ENCODE results near the gene FNDC1. TPM values are rescaled to one million over a fixed set of nuclear protein-coding genes. Genes with fewer than 3 reads are reported as not detected.

The FNDC1 gene
- total and polyA plus RNA-seq, 2 donors (not counting 1 experiment from before 2014, with no cell fraction given) = under 0.01 to 0.03 TPM

DNA sequence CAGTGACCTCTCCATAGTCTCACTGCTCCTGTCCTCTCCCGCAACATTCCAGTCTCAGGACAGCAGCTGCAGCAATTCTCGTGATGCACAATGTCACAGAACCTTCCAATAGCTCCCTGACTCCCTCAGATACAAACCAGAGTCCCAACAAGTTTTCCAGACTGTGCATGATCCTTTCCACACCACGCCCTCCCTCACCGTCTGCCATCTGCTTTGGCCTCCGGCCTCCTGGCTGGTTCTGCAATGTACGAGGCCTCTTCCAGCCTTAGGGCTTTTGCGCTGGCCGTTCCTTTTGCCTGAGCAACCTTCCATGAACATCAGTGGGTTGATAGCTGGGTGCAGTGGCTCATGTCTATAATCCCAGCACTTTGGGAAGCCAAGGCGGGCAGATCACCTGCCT lies 9.6 kb downstream of the FNDC1 start:
- Histone ChIP-seq H3K4me1 (ENCODE audit: control insufficient read depth, extremely low read depth, insufficient read depth, low read length) (no peaks in the 10 kb centered on the region), H3K9ac (ENCODE audit: insufficient read depth, low read length) (no peak overlapping the region), H4K20me1 (ENCODE audit: control insufficient read depth, extremely low read depth, insufficient read depth, low read length) (no peaks in the 10 kb centered on the region), H3K4me2 (ENCODE audit: extremely low read depth, insufficient read depth, low read length) (no peak overlapping the region), H3K9me3 (ENCODE audit: control insufficient read depth, insufficient read depth, low read depth, low read length) (no peaks in the 10 kb centered on the region), H3K4me3 (replicated peaks in 1 of 4; ENCODE audit: control extremely low read depth in 1 of 4, insufficient read depth in 1 of 4, low read depth in 3 of 4, low read length in 4 of 4) (no peak overlapping the region), H2AFZ (ENCODE audit: low read length) (no peak overlapping the region), H3K27ac (ENCODE audit: insufficient read depth, low read length) (no peak overlapping the region), H3K27me3 (ENCODE audit: control insufficient read depth, insufficient read depth, low read length) (no peaks in the 10 kb centered on the region), H3K36me3 (ENCODE audit: control insufficient read depth, insufficient read depth, low read length) (no peaks in the 10 kb centered on the region), H3K79me2 (ENCODE audit: control insufficient read depth, insufficient read depth, low read length) (no peaks in the 10 kb centered on the region)
- no peak for DNase-seq (ENCODE audit: low read depth in 2 of 2)
- TF ChIP-seq, protein P1, sequence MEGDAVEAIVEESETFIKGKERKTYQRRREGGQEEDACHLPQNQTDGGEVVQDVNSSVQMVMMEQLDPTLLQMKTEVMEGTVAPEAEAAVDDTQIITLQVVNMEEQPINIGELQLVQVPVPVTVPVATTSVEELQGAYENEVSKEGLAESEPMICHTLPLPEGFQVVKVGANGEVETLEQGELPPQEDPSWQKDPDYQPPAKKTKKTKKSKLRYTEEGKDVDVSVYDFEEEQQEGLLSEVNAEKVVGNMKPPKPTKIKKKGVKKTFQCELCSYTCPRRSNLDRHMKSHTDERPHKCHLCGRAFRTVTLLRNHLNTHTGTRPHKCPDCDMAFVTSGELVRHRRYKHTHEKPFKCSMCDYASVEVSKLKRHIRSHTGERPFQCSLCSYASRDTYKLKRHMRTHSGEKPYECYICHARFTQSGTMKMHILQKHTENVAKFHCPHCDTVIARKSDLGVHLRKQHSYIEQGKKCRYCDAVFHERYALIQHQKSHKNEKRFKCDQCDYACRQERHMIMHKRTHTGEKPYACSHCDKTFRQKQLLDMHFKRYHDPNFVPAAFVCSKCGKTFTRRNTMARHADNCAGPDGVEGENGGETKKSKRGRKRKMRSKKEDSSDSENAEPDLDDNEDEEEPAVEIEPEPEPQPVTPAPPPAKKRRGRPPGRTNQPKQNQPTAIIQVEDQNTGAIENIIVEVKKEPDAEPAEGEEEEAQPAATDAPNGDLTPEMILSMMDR (conservative IDR thresholded peaks at IDR 0.05 in 1 of 2, IDR thresholded peaks at IDR 0.05 in 1 of 2; ENCODE audit: low read depth in 1 of 2, low read length in 2 of 2) = no peak
- TF ChIP-seq EZH2 (IDR thresholded peaks at IDR 0.05; ENCODE audit: low read length, missing control alignments) = no peak

GRCh38 chr6:159180001-159180400 lies 10.8 kb downstream of the FNDC1 start:
- no peaks in the 10 kb centered on the region for H3K79me2 ChIP-seq (ENCODE audit: control insufficient read depth, insufficient read depth, low read length)
- H3K27me3 ChIP-seq (ENCODE audit: control insufficient read depth, insufficient read depth, low read length) = no peaks in the 10 kb centered on the region
- no peak overlapping the region for H2AFZ ChIP-seq (ENCODE audit: low read length)
- no peaks in the 10 kb centered on the region for H3K36me3 ChIP-seq (ENCODE audit: control insufficient read depth, insufficient read depth, low read length)
- DNase-seq (ENCODE audit: low read depth in 2 of 2) = peak in 1 of 2 donors; percentile 96
- no peak overlapping the region for H3K4me3 ChIP-seq (replicated peaks in 1 of 4; ENCODE audit: control extremely low read depth in 1 of 4, insufficient read depth in 1 of 4, low read depth in 3 of 4, low read length in 4 of 4)
- no peak for TF ChIP-seq EZH2 (IDR thresholded peaks at IDR 0.05; ENCODE audit: low read length, missing control alignments)
- TF ChIP-seq, protein P1 (conservative IDR thresholded peaks at IDR 0.05 in 1 of 2, IDR thresholded peaks at IDR 0.05 in 1 of 2; ENCODE audit: low read depth in 1 of 2, low read length in 2 of 2) = no peak
- no peak overlapping the region for H3K4me2 ChIP-seq (ENCODE audit: extremely low read depth, insufficient read depth, low read length)
- H4K20me1 ChIP-seq (ENCODE audit: control insufficient read depth, extremely low read depth, insufficient read depth, low read length) = no peaks in the 10 kb centered on the region
- no peak overlapping the region for H3K9ac ChIP-seq (ENCODE audit: insufficient read depth, low read length)
- no peaks in the 10 kb centered on the region for H3K9me3 ChIP-seq (ENCODE audit: control insufficient read depth, insufficient read depth, low read depth, low read length)
- H3K4me1 ChIP-seq (ENCODE audit: control insufficient read depth, extremely low read depth, insufficient read depth, low read length) = no peaks in the 10 kb centered on the region
- H3K27ac ChIP-seq (ENCODE audit: insufficient read depth, low read length) = no peak overlapping the region

DNA sequence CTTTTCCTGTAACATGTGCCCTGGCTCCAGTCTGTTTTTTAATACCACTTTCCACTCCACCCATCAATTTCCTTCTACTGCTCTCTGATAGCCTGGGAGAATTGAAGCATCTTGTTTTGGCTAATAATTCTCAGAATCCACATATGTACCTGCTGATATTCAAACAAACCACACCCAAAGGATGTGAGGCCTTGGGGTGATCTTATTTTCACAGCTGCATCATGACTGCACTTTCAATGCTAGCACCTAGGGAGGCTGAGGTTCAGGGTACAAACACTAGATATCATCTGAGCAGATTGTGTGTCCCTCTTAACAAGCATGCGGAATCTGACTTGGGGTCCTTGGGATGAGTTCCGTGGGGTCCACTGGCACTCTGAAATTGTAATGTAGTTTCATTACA lies 12.7 kb downstream of the FNDC1 start:
- no peak overlapping the region for H3K27ac ChIP-seq (ENCODE audit: insufficient read depth, low read length)
- DNase-seq (ENCODE audit: low read depth in 2 of 2) = no peak
- TF ChIP-seq EZH2 (IDR thresholded peaks at IDR 0.05; ENCODE audit: low read length, missing control alignments) = no peak
- TF ChIP-seq, protein P1 (conservative IDR thresholded peaks at IDR 0.05 in 1 of 2, IDR thresholded peaks at IDR 0.05 in 1 of 2; ENCODE audit: low read depth in 1 of 2, low read length in 2 of 2) = no peak
- no peak overlapping the region for H2AFZ ChIP-seq (ENCODE audit: low read length)
- H4K20me1 ChIP-seq (ENCODE audit: control insufficient read depth, extremely low read depth, insufficient read depth, low read length) = no peaks in the 10 kb centered on the region
- no peak overlapping the region for H3K9ac ChIP-seq (ENCODE audit: insufficient read depth, low read length)
- H3K27me3 ChIP-seq (ENCODE audit: control insufficient read depth, insufficient read depth, low read length) = no peaks in the 10 kb centered on the region
- no peak overlapping the region for H3K4me2 ChIP-seq (ENCODE audit: extremely low read depth, insufficient read depth, low read length)
- no peak overlapping the region for H3K4me3 ChIP-seq (replicated peaks in 1 of 4; ENCODE audit: control extremely low read depth in 1 of 4, insufficient read depth in 1 of 4, low read depth in 3 of 4, low read length in 4 of 4)
- H3K4me1 ChIP-seq (ENCODE audit: control insufficient read depth, extremely low read depth, insufficient read depth, low read length) = no peaks in the 10 kb centered on the region
- no peaks in the 10 kb centered on the region for H3K36me3 ChIP-seq (ENCODE audit: control insufficient read depth, insufficient read depth, low read length)
- no peaks in the 10 kb centered on the region for H3K9me3 ChIP-seq (ENCODE audit: control insufficient read depth, insufficient read depth, low read depth, low read length)
- no peaks in the 10 kb centered on the region for H3K79me2 ChIP-seq (ENCODE audit: control insufficient read depth, insufficient read depth, low read length)
